Prostate gland (tissue), 2 donors: ENCODE measurements around the gene NHSL2.

Source experiments
- CTCF ChIP-seq, 4 experiments: fragments of 200-600 bp in 2 of 4; fragments of 450-650 bp in 2 of 4; sonication (generic) in 2 of 4; IDR thresholded peaks; 1 replicate in 3 of 4; 2 replicates in 1 of 4; pipeline ENCODE4 v1.5.1; 2016 to 2019; ENCODE audit warnings: antibody characterized with exemption in 4 of 4, mild to moderate bottlenecking in 2 of 4, moderate library complexity in 2 of 4
- POLR2A ChIP-seq: fragments of 450-650 bp; IDR thresholded peaks from one replicate; pipeline ENCODE4 v1.6.1; 2016; ENCODE audit warnings: antibody characterized with exemption, mild to moderate bottlenecking
- POLR2AphosphoS5 ChIP-seq: sonication (generic); formaldehyde crosslinking; IDR thresholded peaks from one replicate; pipeline ENCODE4 v1.6.1; 2017; ENCODE audit warnings: antibody characterized with exemption

- TF ChIP-seq POLR2A = no peak
- no peak for TF ChIP-seq CTCF (IDR thresholded peaks at IDR 0.05)
- no peak for TF ChIP-seq POLR2AphosphoS5
Measured at GRCh38 chrX:72141372-72142004, 230.8 kb downstream of the NHSL2 start.
